GM03348 (cell line): Measurements from ENCODE around the gene COQ6.
"Not testable (repeated sequence)": the region's sequence is repeated elsewhere in the genome, so short reads cannot be mapped to it uniquely, and the experiment has no call there.

ENCODE experiments used
- DNase-seq: peaks from one replicate; pipeline ENCODE4 v3.0.0; 2012; ENCODE audit warnings: low spot score

The COQ6 gene

GRCh38 chr14:73949752-73950734 lies at the start of gene COQ6, which contains the start of gene FAM161B:
Gene COQ6, plus strand, starts transcription at chr14:73950302. Its CDS starts 31 bp downstream, at chr14:73950333.
Gene FAM161B, minus strand, starts transcription at chr14:73950094. Its CDS starts 68 bp downstream, at chr14:73950026.
- DNase-seq = peak; percentile 97

- no peak for DNase-seq
Observed at GRCh38 chr14:73903028-73903427, 47.1 kb upstream of the COQ6 start.

- DNase-seq = no peak
Observed at GRCh38 chr14:73909681-73910080, 40.4 kb upstream of the COQ6 start.

- no peak for DNase-seq
Observed at GRCh38 chr14:73913256-73913655, 36.8 kb upstream of the COQ6 start.

GRCh38 chr14:73916324-73916723 lies 33.8 kb upstream of the COQ6 start:
- no peak for DNase-seq

- not testable (repeated sequence) for DNase-seq
Observed at GRCh38 chr14:73919457-73919856, 30.6 kb upstream of the COQ6 start.

GRCh38 chr14:73924337-73924736 lies 25.8 kb upstream of the COQ6 start:
- DNase-seq = no peak

- DNase-seq = peak; percentile 33
Observed at GRCh38 chr14:73935666-73936065, 14.4 kb upstream of the COQ6 start.

- no peak for DNase-seq
Observed at GRCh38 chr14:73936548-73936947, 13.6 kb upstream of the COQ6 start.

- no peak for DNase-seq
Observed at GRCh38 chr14:73937012-73937411, 13.1 kb upstream of the COQ6 start.

- DNase-seq = no peak
Observed at GRCh38 chr14:73942180-73942579, 7.9 kb upstream of the COQ6 start.

- DNase-seq = peak; percentile 89
Observed at GRCh38 chr14:73943083-73943482, 7.0 kb upstream of the COQ6 start.

GRCh38 chr14:73944432-73945158 lies 5.5 kb upstream of the COQ6 start:
- no peak for DNase-seq

GRCh38 chr14:73945159-73945670 lies 4.9 kb upstream of the COQ6 start:
- no peak for DNase-seq

- DNase-seq = no peak
Observed at GRCh38 chr14:73953731-73954130, 3.6 kb downstream of the COQ6 start.

GRCh38 chr14:73955674-73956073 lies 5.6 kb downstream of the COQ6 start:
- no peak for DNase-seq

- no peak for DNase-seq
Observed at GRCh38 chr14:73958591-73958990, 8.5 kb downstream of the COQ6 start.

- DNase-seq = no peak
Observed at GRCh38 chr14:73961192-73961591, 11.1 kb downstream of the COQ6 start.

GRCh38 chr14:73965216-73965615 lies 15.1 kb downstream of the COQ6 start:
- DNase-seq = no peak

GRCh38 chr14:73968885-73969284 lies 18.8 kb downstream of the COQ6 start:
- DNase-seq = no peak

- no peak for DNase-seq
Observed at GRCh38 chr14:73973497-73973896, 23.4 kb downstream of the COQ6 start.

- DNase-seq = no peak
Observed at GRCh38 chr14:73976125-73976524, 26.0 kb downstream of the COQ6 start.

GRCh38 chr14:73977896-73978295 lies 27.8 kb downstream of the COQ6 start:
- DNase-seq = no peak
